Right atrium auricular region (tissue), 2 donors: Measurements from ENCODE around the gene NHS. TPM values are rescaled to one million over a fixed set of nuclear protein-coding genes. Genes with fewer than 3 reads are reported as not detected.

Source experiments
- DNase-seq: peaks from one replicate; pipeline ENCODE4 v3.0.0-alpha.2; 2019; ENCODE audit warnings: low spot score
- H3K27ac ChIP-seq, 2 donors: fragments of 200-600 bp; sonication (generic); 1 replicate in 1 of 2; 2 replicates in 1 of 2; pipeline ENCODE4 v1.5.1; 2016 to 2019
- H3K27me3 ChIP-seq, 2 donors: fragments of 200-600 bp; sonication (generic); one replicate each; pipeline versions ENCODE4 v1.5.1 to v1.6.0; 2017 to 2019
- H3K36me3 ChIP-seq: fragments of 200-600 bp; sonication (generic); one replicate; pipeline ENCODE4 v1.5.1; 2016
- H3K4me1 ChIP-seq, 2 donors: fragments of 200-600 bp; sonication (generic); one replicate each; pipeline versions ENCODE4 v1.5.1 to v1.6.0; 2017 to 2019
- H3K4me3 ChIP-seq, 2 donors: fragments of 200-600 bp; sonication (generic); 1 replicate in 1 of 2; 2 replicates in 1 of 2; pipeline ENCODE4 v1.5.1; 2017 to 2019; ENCODE audit warnings: mild to moderate bottlenecking in 1 of 2, moderate library complexity in 1 of 2
- H3K9me3 ChIP-seq, 2 donors: fragments of 200-600 bp; sonication (generic); one replicate each; pipeline ENCODE4 v1.5.1; 2019
- total RNA-seq, 2 donors: library from RNA; depleted of rRNA; stranded (reverse); fragments of >200 nt; gene quantifications; one replicate each; pipeline ENCODE4 v1.1.0, GENCODE V29; 2016
- TF ChIP-seq, protein P1 (sequence below), 2 donors: fragments of 200-600 bp; sonication (generic); IDR thresholded peaks; one replicate each; pipeline ENCODE4 v1.5.1; 2019; ENCODE audit warnings: antibody characterized with exemption in 2 of 2

NHS gene
- total RNA-seq, 2 donors from 2014 or later = 0.59 to 2.0 TPM

DNA sequence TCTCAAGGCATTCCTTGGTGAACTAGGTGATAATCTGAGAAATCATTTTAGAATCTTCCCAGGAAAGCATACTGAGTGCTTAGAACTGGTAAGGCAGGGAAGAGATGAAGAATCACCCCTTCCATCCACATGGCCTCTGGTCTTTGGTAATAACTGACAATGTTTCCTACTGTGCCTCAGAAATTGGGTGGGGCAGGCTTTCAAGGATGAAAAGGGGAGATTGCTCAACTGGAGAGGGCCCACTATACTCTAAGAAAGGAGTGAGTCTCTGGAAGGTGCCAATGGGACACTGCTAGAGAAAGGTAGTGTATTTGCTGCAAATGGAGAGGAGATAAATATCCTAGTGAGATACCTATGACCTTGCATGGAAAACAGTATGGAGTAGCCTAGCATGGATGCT is 227.2 kb downstream of the NHS start:
- TF ChIP-seq, protein P1, sequence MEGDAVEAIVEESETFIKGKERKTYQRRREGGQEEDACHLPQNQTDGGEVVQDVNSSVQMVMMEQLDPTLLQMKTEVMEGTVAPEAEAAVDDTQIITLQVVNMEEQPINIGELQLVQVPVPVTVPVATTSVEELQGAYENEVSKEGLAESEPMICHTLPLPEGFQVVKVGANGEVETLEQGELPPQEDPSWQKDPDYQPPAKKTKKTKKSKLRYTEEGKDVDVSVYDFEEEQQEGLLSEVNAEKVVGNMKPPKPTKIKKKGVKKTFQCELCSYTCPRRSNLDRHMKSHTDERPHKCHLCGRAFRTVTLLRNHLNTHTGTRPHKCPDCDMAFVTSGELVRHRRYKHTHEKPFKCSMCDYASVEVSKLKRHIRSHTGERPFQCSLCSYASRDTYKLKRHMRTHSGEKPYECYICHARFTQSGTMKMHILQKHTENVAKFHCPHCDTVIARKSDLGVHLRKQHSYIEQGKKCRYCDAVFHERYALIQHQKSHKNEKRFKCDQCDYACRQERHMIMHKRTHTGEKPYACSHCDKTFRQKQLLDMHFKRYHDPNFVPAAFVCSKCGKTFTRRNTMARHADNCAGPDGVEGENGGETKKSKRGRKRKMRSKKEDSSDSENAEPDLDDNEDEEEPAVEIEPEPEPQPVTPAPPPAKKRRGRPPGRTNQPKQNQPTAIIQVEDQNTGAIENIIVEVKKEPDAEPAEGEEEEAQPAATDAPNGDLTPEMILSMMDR (IDR thresholded peaks at IDR 0.05) = no peak
- no peaks in the 10 kb centered on the region for H3K9me3 ChIP-seq
- no peak for DNase-seq
- H3K27me3 ChIP-seq = no peaks in the 10 kb centered on the region
- H3K4me1 ChIP-seq = peaks cover 0 to 11% of the 10 kb centered on the region in 2 donors
- H3K27ac ChIP-seq = no peak overlapping the region
- H3K36me3 ChIP-seq = no peaks in the 10 kb centered on the region
- no peak overlapping the region for H3K4me3 ChIP-seq

DNA sequence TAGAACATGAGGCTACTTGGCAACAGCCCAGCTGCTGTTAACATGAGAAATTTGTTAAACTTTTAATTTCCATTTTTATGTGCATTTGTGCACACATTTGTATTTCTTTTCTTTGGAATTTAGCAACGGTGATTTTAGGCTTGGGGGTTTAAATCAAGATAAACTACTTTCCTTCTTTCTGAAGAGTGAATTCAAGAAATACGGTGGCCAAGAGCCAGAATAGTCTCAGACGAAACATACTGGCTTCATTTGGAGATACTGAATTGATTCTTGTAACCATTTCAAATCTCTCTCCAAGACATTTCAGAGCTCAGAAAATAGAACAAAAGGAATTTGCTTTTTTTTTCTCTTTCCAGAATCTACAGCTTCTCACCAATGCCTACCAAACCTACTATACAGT is 228.2 kb downstream of the NHS start:
- no peak overlapping the region for H3K27ac ChIP-seq

DNA sequence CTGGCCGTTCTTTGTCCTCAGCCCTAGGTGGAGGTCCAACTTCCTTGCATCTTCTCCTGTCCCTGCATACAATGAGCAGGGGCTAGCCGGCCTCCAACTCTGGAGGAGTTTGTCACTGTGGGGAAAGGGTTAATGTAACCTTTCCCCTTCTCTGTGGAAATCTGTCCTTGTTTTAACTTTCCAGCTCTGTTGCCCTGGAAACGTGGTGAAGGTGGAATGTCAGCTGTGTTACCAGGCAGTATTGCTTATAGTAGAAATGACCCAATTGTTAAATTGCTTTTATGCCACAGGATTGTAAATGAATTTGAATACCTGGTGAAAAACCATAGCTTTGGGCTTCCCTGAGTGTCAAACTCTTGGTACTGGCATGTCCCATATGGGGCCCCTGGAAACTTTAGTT is 230.7 kb downstream of the NHS start:
- TF ChIP-seq, protein P1 (IDR thresholded peaks at IDR 0.05) = no peak
- Histone ChIP-seq H3K4me3 (no peak overlapping the region), H3K27ac (no peak overlapping the region), H3K4me1 (no peaks in the 10 kb centered on the region), H3K9me3 (no peaks in the 10 kb centered on the region), H3K27me3 (no peaks in the 10 kb centered on the region), H3K36me3 (no peaks in the 10 kb centered on the region)
- DNase-seq = no peak

More for the DNA sequence above, 228.2 kb downstream of the NHS start:
- H3K4me1 ChIP-seq = peaks cover 0 to 4% of the 10 kb centered on the region in 2 donors
- H3K9me3 ChIP-seq = no peaks in the 10 kb centered on the region
- TF ChIP-seq, protein P1 (IDR thresholded peaks at IDR 0.05) = no peak
- no peaks in the 10 kb centered on the region for H3K27me3 ChIP-seq
- no peak overlapping the region for H3K4me3 ChIP-seq
- DNase-seq = no peak
- H3K36me3 ChIP-seq = no peaks in the 10 kb centered on the region

DNA sequence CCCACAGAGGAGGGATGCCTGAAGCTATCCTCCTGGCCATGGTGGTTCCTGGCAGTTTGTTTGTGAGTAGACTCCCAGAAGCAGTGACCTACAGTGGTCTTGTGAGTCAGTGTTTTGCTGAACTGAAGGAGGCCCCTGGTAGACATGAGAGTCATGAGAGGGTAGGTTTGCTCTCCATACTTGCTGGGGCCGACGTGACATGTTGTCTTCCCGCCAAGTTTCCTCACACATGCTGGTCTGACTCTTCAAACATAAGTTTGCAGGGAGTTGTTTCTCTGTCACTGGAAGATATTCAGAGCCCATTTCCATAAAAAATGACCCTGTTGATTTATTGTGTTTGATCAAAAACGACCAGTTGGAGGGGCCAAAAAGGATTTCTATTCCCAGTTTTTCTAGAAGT is 231.2 kb downstream of the NHS start:
- Histone ChIP-seq H3K4me1 (no peaks in the 10 kb centered on the region), H3K9me3 (no peaks in the 10 kb centered on the region), H3K4me3 (no peak overlapping the region), H3K27ac (no peak overlapping the region), H3K36me3 (no peaks in the 10 kb centered on the region), H3K27me3 (no peaks in the 10 kb centered on the region)
- TF ChIP-seq, protein P1 (IDR thresholded peaks at IDR 0.05) = no peak
- DNase-seq = no peak

DNA sequence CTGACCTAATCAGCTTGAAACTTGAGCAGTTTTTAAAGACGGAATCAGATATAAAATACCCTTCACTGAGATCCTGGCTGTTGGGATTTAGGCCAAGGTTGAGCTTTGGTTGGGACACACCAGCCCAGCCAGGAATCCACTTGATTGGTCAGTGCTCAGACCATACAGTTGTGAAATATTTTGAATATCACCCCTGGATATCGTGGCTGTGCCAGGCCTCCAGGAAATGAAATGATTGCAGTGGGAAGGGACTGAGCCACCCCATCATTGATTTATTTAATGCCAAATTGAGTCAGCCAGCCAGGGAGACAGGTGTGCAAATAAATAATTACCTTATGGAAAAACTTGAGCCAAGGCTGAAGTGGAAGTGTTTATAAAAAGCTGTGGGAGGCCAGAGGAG is 233.9 kb downstream of the NHS start:
- H3K9me3 ChIP-seq = no peaks in the 10 kb centered on the region
- no peak overlapping the region for H3K27ac ChIP-seq
- no peaks in the 10 kb centered on the region for H3K27me3 ChIP-seq
- no peaks in the 10 kb centered on the region for H3K36me3 ChIP-seq
- TF ChIP-seq, protein P1 (IDR thresholded peaks at IDR 0.05) = no peak
- H3K4me1 ChIP-seq = no peaks in the 10 kb centered on the region
- no peak overlapping the region for H3K4me3 ChIP-seq
- DNase-seq = no peak

DNA sequence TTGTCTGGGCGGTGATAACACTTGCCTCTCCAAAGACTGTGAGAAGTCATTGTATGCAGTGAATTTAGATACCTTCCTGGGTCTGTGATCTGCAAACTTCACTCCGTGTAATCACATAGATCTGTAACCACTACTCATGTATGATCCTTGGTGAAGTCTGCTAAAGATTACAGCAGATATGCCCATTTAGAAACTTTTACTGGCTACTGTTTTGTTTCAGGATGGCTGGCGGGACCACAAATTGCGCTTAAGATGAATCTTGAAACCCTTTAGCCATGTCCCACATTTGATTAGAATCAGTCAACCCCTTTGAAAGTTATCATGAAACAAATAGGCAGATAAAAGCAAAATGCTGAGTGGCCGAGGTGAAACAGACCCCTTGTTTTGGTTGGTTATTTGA is 235.8 kb downstream of the NHS start:
- Histone ChIP-seq H3K36me3 (no peaks in the 10 kb centered on the region), H3K9me3 (no peaks in the 10 kb centered on the region), H3K4me1 (no peaks in the 10 kb centered on the region), H3K27me3 (no peaks in the 10 kb centered on the region), H3K4me3 (no peak overlapping the region), H3K27ac (no peak overlapping the region)
- TF ChIP-seq, protein P1 (IDR thresholded peaks at IDR 0.05) = no peak
- DNase-seq = no peak
